Hepatocyte (in vitro differentiated cells): ENCODE data around the gene GJD2. TPM values are rescaled to one million over a fixed set of nuclear protein-coding genes. Genes with fewer than 3 reads are reported as not detected.

Source experiments
- DNase-seq: peaks from one replicate; pipeline ENCODE4 v3.0.0-alpha.2; 2016; ENCODE audit warnings: low spot score
- H2AFZ ChIP-seq: fragments of 200-600 bp; sonication (generic); 2 replicates; pipeline ENCODE4 v1.6.0; 2016; ENCODE audit warnings: antibody characterized with exemption, mild to moderate bottlenecking
- H3K27ac ChIP-seq: fragments of 200-600 bp; sonication (generic); 2 replicates; pipeline ENCODE4 v1.5.1; 2016; ENCODE audit warnings: mild to moderate bottlenecking
- H3K27me3 ChIP-seq: fragments of 200-600 bp; sonication (generic); 2 replicates; pipeline ENCODE4 v1.6.1; 2016
- H3K36me3 ChIP-seq: fragments of 200-600 bp; sonication (generic); replicated peaks from 2 replicates; pipeline ENCODE4 v1.5.1; 2016; ENCODE audit warnings: low read depth; ENCODE audit not compliant: insufficient read depth
- H3K4me1 ChIP-seq: fragments of 200-600 bp; sonication (generic); 2 replicates; pipeline ENCODE4 v1.5.1; 2016; ENCODE audit warnings: mild to moderate bottlenecking, moderate library complexity; ENCODE audit not compliant: insufficient read depth
- H3K4me2 ChIP-seq: fragments of 200-600 bp; sonication (generic); 2 replicates; pipeline ENCODE4 v1.6.0; 2016
- H3K4me3 ChIP-seq: fragments of 200-600 bp; sonication (generic); 2 replicates; pipeline ENCODE4 v1.5.1; 2016; ENCODE audit warnings: mild to moderate bottlenecking
- H3K79me2 ChIP-seq: fragments of 200-600 bp; sonication (generic); 2 replicates; pipeline ENCODE4 v1.6.0; 2017; ENCODE audit warnings: mild to moderate bottlenecking
- H3K9me2 ChIP-seq: fragments of 200-600 bp; sonication (generic); replicated peaks from 2 replicates; pipeline ENCODE4 v1.6.0; 2017; ENCODE audit warnings: mild to moderate bottlenecking; ENCODE audit not compliant: insufficient read depth
- H3K9me3 ChIP-seq: fragments of 200-600 bp; sonication (generic); 2 replicates; pipeline ENCODE4 v1.5.1; 2016; ENCODE audit warnings: low read depth, mild to moderate bottlenecking
- H4K20me1 ChIP-seq: fragments of 200-600 bp; sonication (generic); 2 replicates; pipeline ENCODE4 v1.6.0; 2016; ENCODE audit warnings: mild to moderate bottlenecking; ENCODE audit not compliant: insufficient read depth, poor library complexity, severe bottlenecking
- EZH2 ChIP-seq: fragments of 200-600 bp; sonication (generic); IDR thresholded peaks from 2 replicates; pipeline ENCODE4 v1.6.1; 2016; ENCODE audit warnings: antibody characterized with exemption, mild to moderate bottlenecking, borderline replicate concordance
- EZH2phosphoT487 ChIP-seq: fragments of 200-600 bp; sonication (generic); IDR thresholded peaks from one replicate; pipeline ENCODE4 v1.6.1; 2018; ENCODE audit warnings: antibody characterized with exemption, mild to moderate bottlenecking, low read depth, moderate library complexity; ENCODE audit not compliant: unreplicated experiment, severe bottlenecking
- WGBS: methylation state at CpG from one replicate; pipeline ENCODE4 v1.1.6; 2016; ENCODE audit warnings: low lambda C conversion rate; ENCODE audit errors: missing lambda C conversion rate; 5-methylcytosine and 5-hydroxymethylcytosine counted together
- polyA plus RNA-seq: library from polyadenylated mRNA; unstranded; fragments of >200 nt; fragmentation: Nextera tagmentation; extraction: Ambion mirVana; gene quantifications from 2 replicates; pipeline ENCODE4 v1.2.1, GENCODE V29; 2016
- total RNA-seq: library from RNA; depleted of rRNA; stranded (reverse); fragments of >200 nt; gene quantifications from 2 replicates; pipeline ENCODE4 v1.2.3, GENCODE V29; 2014
- TF ChIP-seq, protein P1 (sequence below): fragments of 200-600 bp; sonication (generic); IDR thresholded peaks from 2 replicates; pipeline ENCODE4 v1.5.1; 2016; ENCODE audit warnings: antibody characterized with exemption, mild to moderate bottlenecking; ENCODE audit not compliant: poor library complexity

The GJD2 gene
- total and polyA plus RNA-seq, 2 experiments from 2014 or later = 0.07 TPM; not detected in 1

DNA sequence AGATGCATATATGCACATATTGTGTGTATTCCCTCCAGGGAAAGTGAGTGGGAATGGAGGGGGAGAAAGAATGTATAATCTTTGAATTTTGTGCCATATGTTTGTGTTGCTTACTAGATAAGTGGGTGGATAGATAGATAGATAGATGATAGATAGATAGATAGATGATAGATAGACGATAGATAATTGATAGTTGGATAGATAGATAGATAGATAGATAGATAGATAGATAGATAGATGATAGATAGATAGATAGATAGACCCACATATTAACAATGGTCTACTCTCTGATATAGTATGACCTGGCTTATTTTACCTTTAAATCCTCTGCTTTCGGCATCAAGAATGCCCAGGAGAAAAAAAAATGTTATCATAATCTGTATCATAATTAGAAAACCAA, 21.2 kb downstream of the GJD2 start:
- 91% methylated on average over 2 of the region's 2 CpGs for whole genome bisulfite sequencing
- TF ChIP-seq EZH2phosphoT487 (no peak), EZH2 (no peak)
- TF ChIP-seq, protein P1, sequence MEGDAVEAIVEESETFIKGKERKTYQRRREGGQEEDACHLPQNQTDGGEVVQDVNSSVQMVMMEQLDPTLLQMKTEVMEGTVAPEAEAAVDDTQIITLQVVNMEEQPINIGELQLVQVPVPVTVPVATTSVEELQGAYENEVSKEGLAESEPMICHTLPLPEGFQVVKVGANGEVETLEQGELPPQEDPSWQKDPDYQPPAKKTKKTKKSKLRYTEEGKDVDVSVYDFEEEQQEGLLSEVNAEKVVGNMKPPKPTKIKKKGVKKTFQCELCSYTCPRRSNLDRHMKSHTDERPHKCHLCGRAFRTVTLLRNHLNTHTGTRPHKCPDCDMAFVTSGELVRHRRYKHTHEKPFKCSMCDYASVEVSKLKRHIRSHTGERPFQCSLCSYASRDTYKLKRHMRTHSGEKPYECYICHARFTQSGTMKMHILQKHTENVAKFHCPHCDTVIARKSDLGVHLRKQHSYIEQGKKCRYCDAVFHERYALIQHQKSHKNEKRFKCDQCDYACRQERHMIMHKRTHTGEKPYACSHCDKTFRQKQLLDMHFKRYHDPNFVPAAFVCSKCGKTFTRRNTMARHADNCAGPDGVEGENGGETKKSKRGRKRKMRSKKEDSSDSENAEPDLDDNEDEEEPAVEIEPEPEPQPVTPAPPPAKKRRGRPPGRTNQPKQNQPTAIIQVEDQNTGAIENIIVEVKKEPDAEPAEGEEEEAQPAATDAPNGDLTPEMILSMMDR = no peak
- DNase-seq = no peak

DNA sequence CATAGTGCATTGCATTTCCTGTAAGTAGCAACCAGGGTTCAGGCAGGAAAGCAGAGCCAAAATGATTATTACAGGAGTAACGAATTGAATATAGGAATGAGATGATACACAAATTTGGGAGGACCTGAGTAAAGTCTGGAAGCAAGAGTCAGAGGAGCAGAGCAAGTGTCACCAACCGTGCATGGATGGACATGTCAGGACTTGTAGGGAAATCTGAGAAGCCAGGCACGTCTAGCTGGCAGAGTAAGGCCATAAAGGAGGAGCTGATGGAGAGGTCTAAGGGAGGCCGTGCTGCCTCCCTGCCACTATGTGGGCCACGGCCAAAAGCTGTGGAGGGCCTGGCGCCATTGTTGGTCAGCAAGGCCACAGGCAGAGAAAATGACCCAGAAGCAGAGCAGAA, 22.4 kb downstream of the GJD2 start:
- Histone ChIP-seq H3K27ac (no peak overlapping the region), H3K4me1 (no peaks in the 10 kb centered on the region), H3K9me2 (no peaks in the 10 kb centered on the region), H3K4me2 (no peak overlapping the region), H3K27me3 (no peaks in the 10 kb centered on the region), H4K20me1 (no peaks in the 10 kb centered on the region), H3K79me2 (no peaks in the 10 kb centered on the region), H3K4me3 (no peak overlapping the region), H2AFZ (no peak overlapping the region), H3K36me3 (no peaks in the 10 kb centered on the region), H3K9me3 (no peaks in the 10 kb centered on the region)
- TF ChIP-seq EZH2phosphoT487 = no peak
- TF ChIP-seq EZH2 = no peak
- TF ChIP-seq, protein P1 = no peak
- DNase-seq = no peak
- WGBS = 87% methylated on average over 6 of the region's 6 CpGs

More for the DNA sequence above, 21.2 kb downstream of the GJD2 start:
- H3K36me3 ChIP-seq = no peaks in the 10 kb centered on the region
- H3K9me3 ChIP-seq = no peaks in the 10 kb centered on the region
- H3K27me3 ChIP-seq = peaks cover 8% of the 10 kb centered on the region
- H3K79me2 ChIP-seq = no peaks in the 10 kb centered on the region
- H3K4me3 ChIP-seq = no peak overlapping the region
- H3K4me1 ChIP-seq = no peaks in the 10 kb centered on the region
- no peak overlapping the region for H2AFZ ChIP-seq
- no peak overlapping the region for H3K27ac ChIP-seq
- no peak overlapping the region for H3K4me2 ChIP-seq
- no peaks in the 10 kb centered on the region for H4K20me1 ChIP-seq
- H3K9me2 ChIP-seq = no peaks in the 10 kb centered on the region

DNA sequence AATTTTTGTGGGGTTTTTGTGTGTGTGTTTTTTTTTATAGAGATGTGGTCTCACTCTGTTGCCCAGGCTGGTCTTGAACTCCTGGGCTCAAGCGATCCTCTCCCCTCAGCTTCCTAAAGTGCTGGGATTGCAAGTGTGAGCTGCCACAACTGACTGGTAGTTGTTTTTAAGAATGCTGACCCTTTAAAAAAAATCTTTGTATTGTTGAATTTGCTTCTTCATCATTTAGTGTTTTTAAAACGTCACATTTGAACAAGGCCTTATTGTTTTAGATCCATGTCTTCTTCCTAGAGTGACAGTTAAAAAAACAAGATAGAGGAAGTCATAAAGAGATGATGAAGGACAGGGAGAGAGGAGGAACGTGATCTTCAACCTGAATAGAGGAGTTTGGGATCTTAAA, 24.1 kb downstream of the GJD2 start:
- H3K4me3 ChIP-seq = no peak overlapping the region
- H3K27ac ChIP-seq = no peak overlapping the region
- no peaks in the 10 kb centered on the region for H3K9me3 ChIP-seq
- no peaks in the 10 kb centered on the region for H4K20me1 ChIP-seq
- no peaks in the 10 kb centered on the region for H3K9me2 ChIP-seq
- H3K4me2 ChIP-seq = no peak overlapping the region
- no peak for DNase-seq
- no peak overlapping the region for H2AFZ ChIP-seq
- no peaks in the 10 kb centered on the region for H3K27me3 ChIP-seq
- no peaks in the 10 kb centered on the region for H3K36me3 ChIP-seq
- 86% methylated on average over 3 of the region's 3 CpGs for WGBS
- no peaks in the 10 kb centered on the region for H3K4me1 ChIP-seq
- TF ChIP-seq, protein P1 = no peak
- H3K79me2 ChIP-seq = no peaks in the 10 kb centered on the region

DNA sequence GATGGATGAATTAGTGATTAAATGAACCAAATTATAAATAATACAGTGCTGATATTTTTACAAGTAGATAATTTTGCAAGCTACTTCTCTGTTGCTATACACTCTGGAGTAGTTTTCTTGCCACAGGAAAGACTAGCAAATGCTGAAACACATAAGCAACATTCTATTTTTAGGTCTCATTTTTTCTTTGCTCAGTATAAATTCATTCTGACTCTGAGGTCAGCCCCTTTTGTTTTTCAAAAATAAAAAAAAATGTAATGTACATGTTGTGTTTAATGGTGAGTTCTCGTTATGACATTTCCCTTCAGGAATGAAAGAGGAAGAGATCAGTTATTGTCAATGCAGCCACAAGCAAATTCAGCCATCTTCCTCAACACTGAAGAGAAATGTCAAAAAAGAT, 24.9 kb downstream of the GJD2 start:
- 70% methylated on average over 1 of the region's 1 CpG for WGBS
- no peaks in the 10 kb centered on the region for H3K9me2 ChIP-seq
- H3K4me1 ChIP-seq = no peaks in the 10 kb centered on the region
- no peaks in the 10 kb centered on the region for H3K9me3 ChIP-seq
- H2AFZ ChIP-seq = no peak overlapping the region
- no peaks in the 10 kb centered on the region for H3K79me2 ChIP-seq
- no peak overlapping the region for H3K4me2 ChIP-seq
- DNase-seq = no peak
- no peaks in the 10 kb centered on the region for H3K36me3 ChIP-seq
- H3K4me3 ChIP-seq = no peak overlapping the region
- TF ChIP-seq, protein P1 = no peak
- TF ChIP-seq EZH2phosphoT487 (no peak), EZH2 (no peak)
- H4K20me1 ChIP-seq = no peaks in the 10 kb centered on the region
- no peak overlapping the region for H3K27ac ChIP-seq
- no peaks in the 10 kb centered on the region for H3K27me3 ChIP-seq
